HG02678 (cell line): ENCODE data around the gene ERVK3-1.
A peak's percentile ranks its signal among the peaks of the same experiment; 100 is the strongest.
"Not testable (repeated sequence)": the region's sequence is repeated elsewhere in the genome, so short reads cannot be mapped to it uniquely, and the experiment has no call there.

Experiments
- ATAC-seq: cut with Tn5 transposase; IDR thresholded peaks from one replicate; pipeline ENCODE4 v1.9.1; 2021; ENCODE audit warnings: mild to moderate bottlenecking, moderate library complexity; ENCODE audit not compliant: unreplicated experiment

ERVK3-1 gene

DNA sequence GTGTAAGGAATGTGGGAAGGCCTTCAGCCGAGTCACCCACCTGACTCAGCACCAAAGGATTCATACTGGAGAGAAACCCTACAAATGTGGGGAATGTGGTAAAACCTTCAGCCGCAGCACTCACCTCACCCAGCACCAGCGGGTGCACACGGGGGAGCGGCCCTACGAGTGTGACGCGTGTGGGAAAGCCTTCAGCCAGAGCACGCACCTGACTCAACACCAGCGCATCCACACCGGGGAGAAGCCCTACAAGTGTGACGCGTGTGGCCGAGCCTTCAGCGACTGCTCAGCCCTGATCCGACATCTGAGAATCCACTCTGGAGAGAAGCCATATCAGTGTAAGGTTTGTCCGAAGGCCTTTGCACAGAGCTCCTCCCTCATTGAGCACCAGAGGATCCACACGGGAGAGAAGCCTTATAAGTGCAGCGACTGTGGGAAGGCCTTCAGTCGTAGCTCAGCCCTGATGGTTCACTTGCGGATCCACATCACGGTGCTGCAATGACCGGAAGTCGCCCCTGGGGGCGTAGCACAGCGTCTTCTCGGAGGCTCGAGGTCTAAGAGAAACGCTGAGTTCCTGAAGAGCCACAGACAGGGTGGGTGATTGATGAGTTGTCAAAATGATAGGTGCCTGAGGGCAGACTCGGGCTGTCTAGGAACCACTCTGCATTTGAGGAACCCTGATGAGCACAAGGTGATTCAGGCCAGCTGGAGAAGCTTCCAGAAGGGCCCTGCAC, 33.8 kb downstream of the ERVK3-1 start:
- ATAC-seq, result no peak

- ATAC-seq, result no peak
These were observed 40.4 kb downstream of the ERVK3-1 start for GRCh38 chr19:58345558-58345957.

GRCh38 chr19:58346961-58347929, 42.1 kb downstream of the ERVK3-1 start:
- ATAC-seq, result peak; percentile 93

- not testable (repeated sequence) for ATAC-seq
These were observed 42.9 kb downstream of the ERVK3-1 start for GRCh38 chr19:58348080-58348479.

DNA sequence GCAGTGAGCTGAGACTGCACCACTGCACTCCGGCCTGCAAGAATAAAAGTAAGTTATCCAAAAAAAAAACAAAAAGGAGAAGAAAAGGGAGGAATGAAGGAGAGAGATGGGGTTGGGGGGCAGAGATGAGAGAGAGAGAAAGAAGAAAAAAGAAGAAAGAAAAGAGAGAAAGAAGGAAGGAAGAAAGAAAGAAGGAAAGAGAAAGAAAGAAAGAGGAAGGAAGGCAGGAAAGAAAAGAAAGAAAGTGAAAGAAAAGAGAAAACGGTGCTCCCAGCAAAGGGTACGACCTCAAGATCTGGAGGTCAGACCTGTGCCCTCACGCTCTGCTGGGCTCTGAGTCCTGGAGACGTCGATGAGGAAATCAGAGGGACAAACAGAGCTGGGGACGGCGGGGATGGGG, 44.4 kb downstream of the ERVK3-1 start:
- ATAC-seq, result no peak

- ATAC-seq, result no peak
These were observed 45.1 kb downstream of the ERVK3-1 start for GRCh38 chr19:58350001-58350861.

- no peak for ATAC-seq
These were observed 45.8 kb downstream of the ERVK3-1 start for GRCh38 chr19:58350871-58351557.

- ATAC-seq, result no peak
These were observed 46.3 kb downstream of the ERVK3-1 start for GRCh38 chr19:58351558-58351878.

- no peak for ATAC-seq
These were observed 47.0 kb downstream of the ERVK3-1 start for GRCh38 chr19:58351990-58352755.

GRCh38 chr19:58352760-58353671, 47.8 kb downstream of the ERVK3-1 start, which contains the start of gene A1BG:
Gene A1BG, minus strand, starts transcription at chr19:58353492. Its CDS starts 55 bp downstream, at chr19:58353437.
- ATAC-seq, result no peak

DNA sequence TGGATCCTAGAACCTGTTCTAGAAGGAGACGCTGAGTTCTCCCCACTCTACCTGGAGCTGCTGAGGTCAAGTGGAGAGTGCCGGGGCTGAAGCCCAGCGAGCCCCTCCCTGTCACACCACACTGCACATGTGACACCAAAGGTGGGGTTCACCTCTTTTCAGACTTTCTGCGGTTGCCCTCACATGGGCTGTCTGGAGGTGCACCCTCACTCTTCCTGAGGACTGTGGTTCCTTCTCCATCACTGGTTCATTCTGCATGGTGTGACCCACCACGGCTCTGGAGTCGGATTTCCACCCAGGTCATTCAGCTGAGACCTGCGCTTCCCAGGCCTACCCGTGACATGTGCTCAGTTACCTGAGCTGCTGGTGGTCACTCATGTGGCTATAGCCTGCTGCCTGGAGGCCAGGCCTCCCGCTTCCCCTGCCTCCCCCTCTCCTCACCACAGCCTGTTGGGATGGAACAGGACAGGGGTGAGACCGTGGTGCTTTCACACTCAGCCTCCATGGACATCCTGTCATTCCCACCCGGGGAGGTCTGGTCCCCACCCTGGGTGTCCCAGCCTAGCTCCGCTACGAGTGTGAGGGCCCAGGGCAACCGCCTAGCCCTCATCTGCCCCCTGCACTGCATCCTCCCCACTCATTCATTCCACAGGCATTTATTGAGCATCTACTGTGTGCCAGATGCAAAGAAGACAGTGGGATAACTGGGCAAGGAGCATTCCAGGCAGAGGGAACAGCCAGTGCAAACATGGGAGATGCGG, 48.7 kb downstream of the ERVK3-1 start:
- ATAC-seq, result no peak

- ATAC-seq, result no peak
These were observed 49.4 kb downstream of the ERVK3-1 start for GRCh38 chr19:58354478-58355030.

DNA sequence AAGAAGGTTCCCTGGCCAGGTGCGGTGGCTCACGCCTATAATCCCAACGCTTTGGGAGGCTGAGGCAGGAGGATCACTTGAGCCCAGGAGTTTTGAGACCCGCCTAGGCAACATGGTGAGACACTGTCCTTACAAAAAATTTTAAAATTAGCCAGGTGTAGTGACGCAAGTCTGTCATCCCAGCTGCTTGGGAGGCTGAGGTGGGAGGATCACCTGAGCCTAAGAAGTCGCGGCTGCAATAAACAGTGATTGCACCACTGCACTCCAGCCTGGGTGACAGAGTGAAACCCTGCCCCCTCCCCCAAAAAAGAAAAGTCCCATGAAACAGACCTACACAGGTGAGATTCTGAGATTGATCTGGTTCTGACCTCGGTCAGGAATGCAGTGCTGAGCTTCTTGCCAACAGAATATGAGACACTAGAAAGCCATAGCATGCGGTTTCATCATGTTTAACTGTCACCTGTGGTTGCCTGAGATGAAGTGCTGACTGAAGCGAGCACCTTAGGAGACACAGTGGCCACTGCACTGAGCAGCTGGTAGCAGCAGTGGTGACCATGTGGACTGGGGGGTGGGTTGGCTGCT, 50.1 kb downstream of the ERVK3-1 start:
- ATAC-seq, result no peak

GRCh38 chr19:58355908-58356765, 51.0 kb downstream of the ERVK3-1 start:
- ATAC-seq, result no peak

GRCh38 chr19:58356766-58357480, 51.7 kb downstream of the ERVK3-1 start:
- ATAC-seq, result no peak
